Thyroid gland (tissue), 4 donors: Measurements from ENCODE around the gene OR10K1.

ENCODE experiments used
- CTCF ChIP-seq, 6 experiments: fragments of 200-600 bp in 3 of 6; fragments of 450-650 bp in 3 of 6; sonication (generic) in 3 of 6; IDR thresholded peaks; one replicate each; pipeline ENCODE4 v1.5.1; 2016 to 2019; ENCODE audit warnings: antibody characterized with exemption in 6 of 6, mild to moderate bottlenecking in 2 of 6, inconsistent platforms in 1 of 6, moderate library complexity in 1 of 6
- POLR2A ChIP-seq, 2 donors: fragments of 450-650 bp; IDR thresholded peaks; one replicate each; pipeline ENCODE4 v1.6.1; 2017; ENCODE audit warnings: antibody characterized with exemption in 2 of 2, mild to moderate bottlenecking in 2 of 2, moderate library complexity in 1 of 2

DNA sequence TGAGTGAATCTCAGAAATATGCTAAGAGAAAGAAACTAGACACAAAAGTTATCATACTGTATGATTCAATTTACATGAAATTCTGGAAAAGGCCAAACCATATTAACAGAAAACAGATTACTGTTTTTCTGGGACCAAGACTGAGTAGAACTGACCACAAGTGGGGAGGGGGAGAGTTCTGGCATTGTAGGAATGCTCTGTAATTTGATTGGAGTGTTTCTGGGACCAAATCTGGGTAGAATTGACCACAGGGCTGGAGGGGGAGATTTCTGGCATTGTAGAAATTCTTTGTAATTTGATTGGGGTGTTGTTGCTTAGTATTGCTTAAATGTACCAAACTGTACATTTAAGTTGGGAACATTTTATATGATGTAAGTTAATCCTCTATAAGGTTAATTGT lies 3.4 kb upstream of the OR10K1 start:
- TF ChIP-seq CTCF (IDR thresholded peaks at IDR 0.05) (no peak), POLR2A (IDR thresholded peaks at IDR 0.05) (no peak)
